ENCODE data around the gene PKD1L1.

Gene PKD1L1

DNA sequence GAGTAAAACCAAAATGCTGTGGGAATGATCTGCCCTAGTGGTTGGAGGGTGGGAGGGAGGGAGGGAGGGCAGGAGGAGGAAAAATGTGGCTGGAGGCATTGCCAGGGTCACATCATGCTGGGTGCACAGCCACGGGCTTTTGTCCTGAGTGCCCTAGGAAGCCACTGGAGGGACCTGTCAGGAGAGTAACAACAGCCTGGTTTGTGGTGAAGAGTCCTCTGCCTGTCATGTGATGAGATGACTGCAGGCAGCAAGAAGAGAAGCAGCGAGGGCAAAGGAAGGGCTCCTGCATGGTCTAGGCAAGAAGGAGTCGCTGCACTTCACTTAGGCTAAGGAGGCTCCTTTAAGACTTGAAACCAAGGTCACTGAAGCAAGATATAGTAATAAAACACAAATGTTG is 65.6 kb downstream of the PKD1L1 start:
- no peaks in the 10 kb centered on the region for H3K4me1 ChIP-seq (ENCODE audit: control insufficient read depth in 1 of 2, insufficient read depth in 1 of 2, low read depth in 1 of 2, low read length in 1 of 2)
- no peaks in the 10 kb centered on the region for H3K27me3 ChIP-seq
- no peak overlapping the region for H3K27ac ChIP-seq
- no peaks in the 10 kb centered on the region for H3K9me3 ChIP-seq
- TF ChIP-seq, protein P1, sequence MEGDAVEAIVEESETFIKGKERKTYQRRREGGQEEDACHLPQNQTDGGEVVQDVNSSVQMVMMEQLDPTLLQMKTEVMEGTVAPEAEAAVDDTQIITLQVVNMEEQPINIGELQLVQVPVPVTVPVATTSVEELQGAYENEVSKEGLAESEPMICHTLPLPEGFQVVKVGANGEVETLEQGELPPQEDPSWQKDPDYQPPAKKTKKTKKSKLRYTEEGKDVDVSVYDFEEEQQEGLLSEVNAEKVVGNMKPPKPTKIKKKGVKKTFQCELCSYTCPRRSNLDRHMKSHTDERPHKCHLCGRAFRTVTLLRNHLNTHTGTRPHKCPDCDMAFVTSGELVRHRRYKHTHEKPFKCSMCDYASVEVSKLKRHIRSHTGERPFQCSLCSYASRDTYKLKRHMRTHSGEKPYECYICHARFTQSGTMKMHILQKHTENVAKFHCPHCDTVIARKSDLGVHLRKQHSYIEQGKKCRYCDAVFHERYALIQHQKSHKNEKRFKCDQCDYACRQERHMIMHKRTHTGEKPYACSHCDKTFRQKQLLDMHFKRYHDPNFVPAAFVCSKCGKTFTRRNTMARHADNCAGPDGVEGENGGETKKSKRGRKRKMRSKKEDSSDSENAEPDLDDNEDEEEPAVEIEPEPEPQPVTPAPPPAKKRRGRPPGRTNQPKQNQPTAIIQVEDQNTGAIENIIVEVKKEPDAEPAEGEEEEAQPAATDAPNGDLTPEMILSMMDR (IDR thresholded peaks at IDR 0.05) = no peak
- H3K36me3 ChIP-seq = no peaks in the 10 kb centered on the region
- H3K4me3 ChIP-seq (ENCODE audit: low read depth in 1 of 2, low read length in 1 of 2) = no peak overlapping the region

DNA sequence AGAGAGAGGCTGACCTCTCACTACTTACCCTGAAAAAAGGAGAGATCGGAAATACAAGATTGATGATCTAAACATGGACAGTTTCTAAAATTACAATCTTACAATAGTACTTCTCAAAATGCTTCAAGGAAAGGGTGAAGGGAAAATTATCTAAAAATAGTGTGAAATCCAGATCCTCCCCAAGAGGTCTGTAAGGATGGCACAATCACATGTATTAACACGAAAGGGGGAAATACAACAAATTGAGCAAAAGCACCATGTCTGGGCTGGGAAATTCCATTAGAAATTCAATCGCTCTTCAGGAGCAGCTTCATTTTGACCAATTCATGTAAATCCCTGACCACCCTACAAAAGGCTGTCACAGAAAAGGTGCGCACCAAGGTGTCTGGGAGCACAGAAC is 67.0 kb downstream of the PKD1L1 start:
- no peaks in the 10 kb centered on the region for H3K4me1 ChIP-seq (ENCODE audit: control insufficient read depth in 1 of 2, insufficient read depth in 1 of 2, low read depth in 1 of 2, low read length in 1 of 2)
- H3K27ac ChIP-seq = no peak overlapping the region
- H3K4me3 ChIP-seq (ENCODE audit: low read depth in 1 of 2, low read length in 1 of 2) = no peak overlapping the region
- TF ChIP-seq, protein P1 (IDR thresholded peaks at IDR 0.05) = no peak
- no peaks in the 10 kb centered on the region for H3K27me3 ChIP-seq
- H3K36me3 ChIP-seq = no peaks in the 10 kb centered on the region
- no peaks in the 10 kb centered on the region for H3K9me3 ChIP-seq

DNA sequence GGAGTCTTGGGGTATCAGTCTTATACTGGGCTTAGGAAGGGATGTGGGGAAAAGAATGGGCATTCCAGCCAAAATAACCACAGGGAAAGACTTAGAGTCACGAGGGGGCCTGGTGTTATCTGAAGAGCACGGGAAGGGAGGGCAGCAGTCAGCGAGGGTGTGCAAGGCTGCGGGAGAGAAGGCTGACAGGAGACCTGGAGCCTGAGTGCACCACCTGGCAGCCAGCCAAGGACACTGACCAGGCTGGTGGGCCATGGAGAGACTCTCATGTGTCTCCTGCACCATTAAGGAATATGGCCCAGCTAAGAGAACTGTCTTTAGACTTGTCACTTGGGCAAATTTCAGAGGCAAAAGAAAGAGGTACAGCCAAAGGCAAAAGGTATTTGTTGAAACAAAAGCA is 69.6 kb downstream of the PKD1L1 start:
- Histone ChIP-seq H3K4me1 (ENCODE audit: control insufficient read depth in 1 of 2, insufficient read depth in 1 of 2, low read depth in 1 of 2, low read length in 1 of 2) (no peaks in the 10 kb centered on the region), H3K4me3 (ENCODE audit: low read depth in 1 of 2, low read length in 1 of 2) (no peak overlapping the region), H3K36me3 (no peaks in the 10 kb centered on the region), H3K27me3 (no peaks in the 10 kb centered on the region), H3K9me3 (no peaks in the 10 kb centered on the region), H3K27ac (no peak overlapping the region)
- TF ChIP-seq, protein P1 (IDR thresholded peaks at IDR 0.05) = no peak

- Histone ChIP-seq H3K9me3 (no peaks in the 10 kb centered on the region), H3K27ac (no peak overlapping the region), H3K36me3 (no peaks in the 10 kb centered on the region), H3K4me3 (ENCODE audit: low read depth in 1 of 2, low read length in 1 of 2) (no peak overlapping the region), H3K27me3 (no peaks in the 10 kb centered on the region), H3K4me1 (ENCODE audit: control insufficient read depth in 1 of 2, insufficient read depth in 1 of 2, low read depth in 1 of 2, low read length in 1 of 2) (no peaks in the 10 kb centered on the region)
- TF ChIP-seq, protein P1 (IDR thresholded peaks at IDR 0.05) = no peak
Measured at GRCh38 chr7:47877336-47877735, 70.9 kb downstream of the PKD1L1 start.

DNA sequence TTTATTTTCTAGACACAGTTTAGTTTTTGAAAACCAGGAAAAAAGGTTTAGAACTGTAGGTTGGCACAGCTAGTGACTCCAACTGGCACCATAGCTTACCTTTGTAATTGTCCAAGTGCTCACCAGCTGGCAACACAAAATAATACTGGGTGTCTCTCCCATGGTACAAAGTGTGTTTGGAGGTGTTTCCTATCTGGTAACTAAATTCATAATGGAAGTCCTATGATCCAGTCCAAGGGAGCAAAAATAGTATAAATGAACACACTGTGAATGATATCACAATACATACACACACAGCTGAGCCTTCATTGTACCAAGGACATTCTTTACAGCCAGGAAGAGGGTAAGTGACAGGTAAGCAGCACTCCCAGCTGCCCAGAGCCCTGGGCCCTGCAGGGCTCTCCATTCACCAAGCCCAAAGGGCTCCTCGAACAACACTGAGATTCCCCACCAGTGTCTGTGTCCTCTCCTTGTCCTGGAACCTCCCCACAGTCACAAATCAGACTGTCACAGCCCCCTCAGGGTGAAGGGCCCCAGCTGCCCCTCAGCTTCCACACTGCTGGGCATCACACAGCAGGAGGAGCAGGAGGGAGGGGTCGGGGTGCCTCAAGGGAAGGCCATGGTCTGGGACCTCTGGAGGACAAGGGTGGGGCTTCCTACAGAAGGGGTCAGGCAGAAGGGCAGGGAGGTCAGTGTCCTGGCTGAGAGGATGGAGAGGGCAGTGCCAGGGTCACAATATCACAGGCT is 72.1 kb downstream of the PKD1L1 start:
- Histone ChIP-seq H3K9me3 (no peaks in the 10 kb centered on the region), H3K27me3 (no peaks in the 10 kb centered on the region), H3K4me1 (ENCODE audit: control insufficient read depth in 1 of 2, insufficient read depth in 1 of 2, low read depth in 1 of 2, low read length in 1 of 2) (no peaks in the 10 kb centered on the region), H3K27ac (no peak overlapping the region), H3K4me3 (ENCODE audit: low read depth in 1 of 2, low read length in 1 of 2) (no peak overlapping the region), H3K36me3 (no peaks in the 10 kb centered on the region)
- TF ChIP-seq, protein P1 (IDR thresholded peaks at IDR 0.05) = no peak

Data from neutrophil (primary cell).